ENCODE measurements around the gene PAPOLB. TPM values are rescaled to one million over a fixed set of nuclear protein-coding genes. Genes with fewer than 3 reads are reported as not detected.
A peak's percentile ranks its signal among the peaks of the same experiment; 100 is the strongest.

The PAPOLB gene
- polyA plus RNA-seq, 3 donors, result not detected

DNA sequence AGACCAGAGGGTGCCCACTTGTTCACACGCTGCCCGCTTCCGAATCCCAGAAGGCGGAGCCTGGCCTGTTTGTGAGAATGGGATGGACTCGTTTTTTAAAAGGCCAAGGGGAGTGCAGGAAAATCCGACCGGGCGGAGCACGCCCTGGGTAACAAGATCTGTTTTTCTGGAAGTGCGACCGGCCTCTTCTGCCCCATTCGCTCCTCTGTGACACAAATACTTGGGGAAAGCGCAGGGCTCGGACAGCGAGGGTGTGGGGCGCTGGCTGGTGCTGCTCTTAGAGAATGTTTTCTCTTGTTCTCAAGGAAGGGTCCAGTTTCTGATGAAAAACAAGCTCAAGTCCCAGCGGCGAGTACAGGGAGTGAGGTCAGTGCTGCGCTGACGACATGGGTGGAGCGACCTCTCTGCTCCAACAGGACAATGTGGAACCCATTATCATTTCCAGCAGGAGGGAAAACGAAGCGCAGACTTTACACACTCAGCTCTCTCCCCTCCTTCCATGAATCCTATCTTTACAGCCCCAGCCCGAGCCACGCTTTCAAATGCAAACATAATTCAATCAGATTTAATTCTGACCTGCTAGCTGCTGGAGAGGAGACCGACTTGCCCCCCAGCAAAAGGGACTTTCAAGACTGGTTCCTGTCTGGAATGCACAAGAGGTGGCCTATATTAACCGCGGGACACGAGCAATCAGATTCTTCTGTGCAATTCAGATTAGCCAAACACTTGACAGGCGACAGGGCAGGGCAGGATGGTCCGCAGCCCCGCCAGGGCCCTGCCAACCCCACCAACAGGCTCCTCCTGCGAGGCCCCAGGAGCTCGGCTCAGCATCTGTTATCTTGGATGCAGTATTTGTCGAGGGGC, 20.6 kb upstream of the PAPOLB start:
- Histone ChIP-seq H4K20me1 (ENCODE audit: insufficient read depth, low read length) (no peaks in the 10 kb centered on the region), H3K4me2 (replicated peaks; ENCODE audit: extremely low read depth, low read length, poor library complexity, severe bottlenecking) (no peak overlapping the region), H3K4me1 (ENCODE audit: control insufficient read depth in 1 of 2, insufficient read depth in 2 of 2, low read length in 2 of 2) (peaks cover 0 to 15% of the 10 kb centered on the region in 2 donors), H3K4me3 (replicated peaks in 1 of 3; ENCODE audit: low read depth in 2 of 3, low read length in 3 of 3) (no peak overlapping the region), H3K27ac (ENCODE audit: low read depth in 1 of 2, low read length in 2 of 2) (no peak overlapping the region), H2AFZ (ENCODE audit: insufficient read depth, low read depth, low read length, poor library complexity, severe bottlenecking) (peak overlapping the region; percentile 2), H3K79me2 (ENCODE audit: insufficient read depth, low read length) (no peaks in the 10 kb centered on the region), H3K9ac (ENCODE audit: insufficient read depth, low read length, poor library complexity, severe bottlenecking) (no peak overlapping the region), H3K9me3 (replicated peaks in 1 of 2; ENCODE audit: control insufficient read depth in 1 of 2, insufficient read depth in 1 of 2, low read length in 2 of 2) (peaks cover 3 to 4% of the 10 kb centered on the region in 2 donors), H3K36me3 (replicated peaks in 1 of 2; ENCODE audit: control insufficient read depth in 1 of 2, insufficient read depth in 2 of 2, low read length in 2 of 2) (no peaks in the 10 kb centered on the region), H3K27me3 (ENCODE audit: control insufficient read depth in 2 of 2, insufficient read depth in 2 of 2, low read length in 2 of 2) (peaks cover 12 to 25% of the 10 kb centered on the region in 2 donors)
- Mint-ChIP-seq H3K27ac (no peak overlapping the region), H3K9me3 (peaks cover 3 to 10% (median 5%) of the 10 kb centered on the region in 7 donors), H3K4me1 (peaks cover 10% of the 10 kb centered on the region), H3K27me3 (ENCODE audit: low read depth in 3 of 3) (peaks cover 34 to 59% (median 37%) of the 10 kb centered on the region in 3 donors), H3K36me3 (peaks cover 0 to 3% of the 10 kb centered on the region in 2 donors), H3K4me3 (peak overlapping the region in 1 of 2 donors; percentile 79)
- intact Hi-C loops (cut with micrococcal nuclease), result no loop called here
- TF ChIP-seq, protein P1, sequence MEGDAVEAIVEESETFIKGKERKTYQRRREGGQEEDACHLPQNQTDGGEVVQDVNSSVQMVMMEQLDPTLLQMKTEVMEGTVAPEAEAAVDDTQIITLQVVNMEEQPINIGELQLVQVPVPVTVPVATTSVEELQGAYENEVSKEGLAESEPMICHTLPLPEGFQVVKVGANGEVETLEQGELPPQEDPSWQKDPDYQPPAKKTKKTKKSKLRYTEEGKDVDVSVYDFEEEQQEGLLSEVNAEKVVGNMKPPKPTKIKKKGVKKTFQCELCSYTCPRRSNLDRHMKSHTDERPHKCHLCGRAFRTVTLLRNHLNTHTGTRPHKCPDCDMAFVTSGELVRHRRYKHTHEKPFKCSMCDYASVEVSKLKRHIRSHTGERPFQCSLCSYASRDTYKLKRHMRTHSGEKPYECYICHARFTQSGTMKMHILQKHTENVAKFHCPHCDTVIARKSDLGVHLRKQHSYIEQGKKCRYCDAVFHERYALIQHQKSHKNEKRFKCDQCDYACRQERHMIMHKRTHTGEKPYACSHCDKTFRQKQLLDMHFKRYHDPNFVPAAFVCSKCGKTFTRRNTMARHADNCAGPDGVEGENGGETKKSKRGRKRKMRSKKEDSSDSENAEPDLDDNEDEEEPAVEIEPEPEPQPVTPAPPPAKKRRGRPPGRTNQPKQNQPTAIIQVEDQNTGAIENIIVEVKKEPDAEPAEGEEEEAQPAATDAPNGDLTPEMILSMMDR (IDR thresholded peaks at IDR 0.05), result no peak
- WGBS (ENCODE audit: insufficient coverage), result 12% methylated on average over 28 of the region's 35 CpGs
- no peak for DNase-seq

DNA sequence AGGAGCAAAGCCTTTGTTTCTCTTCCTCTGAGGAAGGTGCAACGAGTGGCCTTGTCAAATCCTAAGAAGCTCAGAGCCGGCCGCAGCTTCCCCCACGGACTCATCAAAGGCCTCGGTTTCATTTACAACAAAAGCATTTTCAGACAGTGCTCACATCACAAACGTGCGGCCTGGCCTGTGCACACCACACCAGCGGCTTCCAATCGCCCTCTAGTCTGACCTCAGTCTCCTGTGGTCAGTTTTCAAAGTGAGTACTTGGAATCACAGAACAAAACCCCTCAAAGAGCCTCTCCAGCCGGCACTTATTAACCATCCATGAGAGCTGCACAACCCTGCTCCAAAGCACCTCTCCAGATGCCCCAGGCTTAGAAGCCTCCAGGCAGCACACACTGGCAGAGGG, 18.4 kb upstream of the PAPOLB start:
- H4K20me1 ChIP-seq (ENCODE audit: insufficient read depth, low read length), result no peaks in the 10 kb centered on the region
- no peak overlapping the region for H3K4me2 ChIP-seq (replicated peaks; ENCODE audit: extremely low read depth, low read length, poor library complexity, severe bottlenecking)
- H3K4me1 ChIP-seq (ENCODE audit: control insufficient read depth in 1 of 2, insufficient read depth in 2 of 2, low read length in 2 of 2), result peaks cover 0 to 15% of the 10 kb centered on the region in 2 donors
- H3K27ac ChIP-seq (ENCODE audit: low read depth in 1 of 2, low read length in 2 of 2), result no peak overlapping the region
- H3K4me3 ChIP-seq (replicated peaks in 1 of 3; ENCODE audit: low read depth in 2 of 3, low read length in 3 of 3), result no peak overlapping the region
- Mint-ChIP-seq H3K27ac (no peak overlapping the region), H3K9me3 (peaks cover 3 to 14% (median 5%) of the 10 kb centered on the region in 7 donors), H3K27me3 (ENCODE audit: low read depth in 3 of 3) (peaks cover 32 to 50% (median 37%) of the 10 kb centered on the region in 3 donors), H3K4me1 (peaks cover 10% of the 10 kb centered on the region), H3K36me3 (peaks cover 0 to 3% of the 10 kb centered on the region in 2 donors), H3K4me3 (peak overlapping the region in 1 of 2 donors; percentile 6)
- H3K27me3 ChIP-seq (ENCODE audit: control insufficient read depth in 2 of 2, insufficient read depth in 2 of 2, low read length in 2 of 2), result peaks cover 12 to 25% of the 10 kb centered on the region in 2 donors
- intact Hi-C loops (cut with micrococcal nuclease), result no loop called here
- peaks cover 3 to 4% of the 10 kb centered on the region in 2 donors for H3K9me3 ChIP-seq (replicated peaks in 1 of 2; ENCODE audit: control insufficient read depth in 1 of 2, insufficient read depth in 1 of 2, low read length in 2 of 2)
- TF ChIP-seq, protein P1 (IDR thresholded peaks at IDR 0.05), result no peak
- no peaks in the 10 kb centered on the region for H3K36me3 ChIP-seq (replicated peaks in 1 of 2; ENCODE audit: control insufficient read depth in 1 of 2, insufficient read depth in 2 of 2, low read length in 2 of 2)
- whole genome bisulfite sequencing (ENCODE audit: insufficient coverage), result 86% methylated on average over 9 of the region's 10 CpGs
- H3K79me2 ChIP-seq (ENCODE audit: insufficient read depth, low read length), result no peaks in the 10 kb centered on the region
- no peak overlapping the region for H2AFZ ChIP-seq (ENCODE audit: insufficient read depth, low read depth, low read length, poor library complexity, severe bottlenecking)
- no peak overlapping the region for H3K9ac ChIP-seq (ENCODE audit: insufficient read depth, low read length, poor library complexity, severe bottlenecking)
- no peak for DNase-seq
